Measurements from ENCODE around the gene PPM1J. TPM values are rescaled to one million over a fixed set of nuclear protein-coding genes. Genes with fewer than 3 reads are reported as not detected.
A peak's percentile ranks its signal among the peaks of the same experiment; 100 is the strongest.

Gene PPM1J
- total and polyA plus RNA-seq, 9 of the 15 experiments (the other 6 are each of a cell fraction or from before 2014, with no cell fraction given) = 0.25 to 10.5 (median 4.2) TPM

- peak; percentile 90; the same call in 1 of the 2 replicates for TF ChIP-seq HNRNPL (IDR thresholded peaks at IDR 0.05; ENCODE audit: low read depth, low read length)
- TF ChIP-seq SRSF1 (IDR thresholded peaks at IDR 0.05; ENCODE audit: low read depth, low read length) = 0 out of 2 replicates have a peak, but pooled peaks have one; percentile 26
- TF ChIP-seq, protein P1, sequence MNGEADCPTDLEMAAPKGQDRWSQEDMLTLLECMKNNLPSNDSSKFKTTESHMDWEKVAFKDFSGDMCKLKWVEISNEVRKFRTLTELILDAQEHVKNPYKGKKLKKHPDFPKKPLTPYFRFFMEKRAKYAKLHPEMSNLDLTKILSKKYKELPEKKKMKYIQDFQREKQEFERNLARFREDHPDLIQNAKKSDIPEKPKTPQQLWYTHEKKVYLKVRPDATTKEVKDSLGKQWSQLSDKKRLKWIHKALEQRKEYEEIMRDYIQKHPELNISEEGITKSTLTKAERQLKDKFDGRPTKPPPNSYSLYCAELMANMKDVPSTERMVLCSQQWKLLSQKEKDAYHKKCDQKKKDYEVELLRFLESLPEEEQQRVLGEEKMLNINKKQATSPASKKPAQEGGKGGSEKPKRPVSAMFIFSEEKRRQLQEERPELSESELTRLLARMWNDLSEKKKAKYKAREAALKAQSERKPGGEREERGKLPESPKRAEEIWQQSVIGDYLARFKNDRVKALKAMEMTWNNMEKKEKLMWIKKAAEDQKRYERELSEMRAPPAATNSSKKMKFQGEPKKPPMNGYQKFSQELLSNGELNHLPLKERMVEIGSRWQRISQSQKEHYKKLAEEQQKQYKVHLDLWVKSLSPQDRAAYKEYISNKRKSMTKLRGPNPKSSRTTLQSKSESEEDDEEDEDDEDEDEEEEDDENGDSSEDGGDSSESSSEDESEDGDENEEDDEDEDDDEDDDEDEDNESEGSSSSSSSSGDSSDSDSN (IDR thresholded peaks at IDR 0.05; ENCODE audit: borderline replicate concordance in 1 of 2, low read depth in 2 of 2, low read length in 2 of 2) = peak; percentile 68 to 70; a peak in 3 of 4 replicates
- TF ChIP-seq HCFC1 (IDR thresholded peaks at IDR 0.05; ENCODE audit: low read depth, low read length) = peak; percentile 8
- TF ChIP-seq ILF3 (IDR thresholded peaks at IDR 0.05; ENCODE audit: borderline replicate concordance) = peak; percentile 77
- TF ChIP-seq NR4A1 (CRISPR knock-in tag; IDR thresholded peaks at IDR 0.05) = no peak
- TF ChIP-seq NR4A1 (tag; IDR thresholded peaks at IDR 0.05) = 0 out of 2 replicates have a peak, but pooled peaks have one; percentile 20
- TF ChIP-seq, protein P2, sequence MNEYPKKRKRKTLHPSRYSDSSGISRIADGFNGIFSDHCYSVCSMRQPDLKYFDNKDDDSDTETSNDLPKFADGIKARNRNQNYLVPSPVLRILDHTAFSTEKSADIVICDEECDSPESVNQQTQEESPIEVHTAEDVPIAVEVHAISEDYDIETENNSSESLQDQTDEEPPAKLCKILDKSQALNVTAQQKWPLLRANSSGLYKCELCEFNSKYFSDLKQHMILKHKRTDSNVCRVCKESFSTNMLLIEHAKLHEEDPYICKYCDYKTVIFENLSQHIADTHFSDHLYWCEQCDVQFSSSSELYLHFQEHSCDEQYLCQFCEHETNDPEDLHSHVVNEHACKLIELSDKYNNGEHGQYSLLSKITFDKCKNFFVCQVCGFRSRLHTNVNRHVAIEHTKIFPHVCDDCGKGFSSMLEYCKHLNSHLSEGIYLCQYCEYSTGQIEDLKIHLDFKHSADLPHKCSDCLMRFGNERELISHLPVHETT (CRISPR knock-in tag; conservative IDR thresholded peaks at IDR 0.05 in 1 of 2, IDR thresholded peaks at IDR 0.05 in 1 of 2) = peak in 1 of 2 experiments; percentile 31; a peak in 1 of 4 replicates
- TF ChIP-seq MAFK (IDR thresholded peaks at IDR 0.05; ENCODE audit: low read length) = no peak
- TF ChIP-seq MLX (CRISPR knock-in tag; conservative IDR thresholded peaks at IDR 0.05) = peak in 1 of 2 experiments; percentile 81; a peak in 1 of 4 replicates
- TF ChIP-seq, protein P3, sequence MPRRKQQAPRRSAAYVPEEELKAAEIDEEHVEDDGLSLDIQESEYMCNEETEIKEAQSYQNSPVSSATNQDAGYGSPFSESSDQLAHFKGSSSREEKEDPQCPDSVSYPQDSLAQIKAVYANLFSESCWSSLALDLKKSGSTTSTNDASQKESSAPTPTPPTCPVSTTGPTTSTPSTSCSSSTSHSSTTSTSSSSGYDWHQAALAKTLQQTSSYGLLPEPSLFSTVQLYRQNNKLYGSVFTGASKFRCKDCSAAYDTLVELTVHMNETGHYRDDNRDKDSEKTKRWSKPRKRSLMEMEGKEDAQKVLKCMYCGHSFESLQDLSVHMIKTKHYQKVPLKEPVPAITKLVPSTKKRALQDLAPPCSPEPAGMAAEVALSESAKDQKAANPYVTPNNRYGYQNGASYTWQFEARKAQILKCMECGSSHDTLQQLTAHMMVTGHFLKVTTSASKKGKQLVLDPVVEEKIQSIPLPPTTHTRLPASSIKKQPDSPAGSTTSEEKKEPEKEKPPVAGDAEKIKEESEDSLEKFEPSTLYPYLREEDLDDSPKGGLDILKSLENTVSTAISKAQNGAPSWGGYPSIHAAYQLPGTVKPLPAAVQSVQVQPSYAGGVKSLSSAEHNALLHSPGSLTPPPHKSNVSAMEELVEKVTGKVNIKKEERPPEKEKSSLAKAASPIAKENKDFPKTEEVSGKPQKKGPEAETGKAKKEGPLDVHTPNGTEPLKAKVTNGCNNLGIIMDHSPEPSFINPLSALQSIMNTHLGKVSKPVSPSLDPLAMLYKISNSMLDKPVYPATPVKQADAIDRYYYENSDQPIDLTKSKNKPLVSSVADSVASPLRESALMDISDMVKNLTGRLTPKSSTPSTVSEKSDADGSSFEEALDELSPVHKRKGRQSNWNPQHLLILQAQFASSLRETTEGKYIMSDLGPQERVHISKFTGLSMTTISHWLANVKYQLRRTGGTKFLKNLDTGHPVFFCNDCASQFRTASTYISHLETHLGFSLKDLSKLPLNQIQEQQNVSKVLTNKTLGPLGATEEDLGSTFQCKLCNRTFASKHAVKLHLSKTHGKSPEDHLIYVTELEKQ (CRISPR knock-in tag; IDR thresholded peaks at IDR 0.05) = 0 out of 2 replicates have a peak, but pooled peaks have one; percentile 13
- peak; percentile 49 to 60; a peak in 2 of 4 replicates for TF ChIP-seq NRF1 (conservative IDR thresholded peaks at IDR 0.05 in 1 of 2, IDR thresholded peaks at IDR 0.05 in 1 of 2)
- 0 out of 2 replicates have a peak, but pooled peaks have one; percentile 22 for TF ChIP-seq ERF (CRISPR knock-in tag; IDR thresholded peaks at IDR 0.05)
Measured at GRCh38 chr1:112674986-112675727, 40.0 kb downstream of the PPM1J start (continued).
